ENCODE results near the gene MAGEA4. TPM values are rescaled to one million over a fixed set of nuclear protein-coding genes. Genes with fewer than 3 reads are reported as not detected.

The MAGEA4 gene
- total and polyA plus RNA-seq, 2 of the 4 experiments (the other 2 are of a cell fraction) = not detected

GRCh38 chrX:151873096-151873495, 39.6 kb upstream of the MAGEA4 start:
- in situ Hi-C loops (cut with MboI; ENCODE audit: low sequenced_read_pairs) = no loop called here
- Histone ChIP-seq H3K4me2 (ENCODE audit: low read depth, low read length) (no peak overlapping the region), H3K23ac (ENCODE audit: low read depth, low read length) (no peak overlapping the region), H4K20me1 (ENCODE audit: insufficient read depth, low read length) (no peaks in the 10 kb centered on the region), H3K79me1 (ENCODE audit: low read depth in 1 of 2, low read length in 2 of 2) (no peaks in the 10 kb centered on the region), H2BK5ac (ENCODE audit: low read depth, low read length, poor library complexity, severe bottlenecking) (no peak overlapping the region), H3K9ac (ENCODE audit: low read depth, low read length) (no peak overlapping the region), H3K4me3 (ENCODE audit: insufficient read depth, low read depth, low read length) (no peak overlapping the region), H2AK9ac (replicated peaks; ENCODE audit: low read depth, low read length, poor library complexity) (no peak overlapping the region), H4K91ac (ENCODE audit: insufficient read depth, low read depth, low read length) (no peak overlapping the region), H3K9me1 (ENCODE audit: insufficient read depth, low read length) (no peaks in the 10 kb centered on the region), H2AK5ac (ENCODE audit: low read depth, low read length) (no peak overlapping the region), H2BK20ac (ENCODE audit: low read depth, low read length) (no peak overlapping the region), H2BK120ac (ENCODE audit: low read depth, low read length) (no peak overlapping the region), H3K56ac (ENCODE audit: extremely low read depth, insufficient read depth, low read length) (no peak overlapping the region), H4K5ac (ENCODE audit: low read depth, low read length) (no peak overlapping the region), H3K4ac (ENCODE audit: low read depth, low read length) (no peak overlapping the region), H3K18ac (ENCODE audit: low read depth, low read length) (no peak overlapping the region), H4K8ac (ENCODE audit: low read depth in 2 of 2, low read length in 2 of 2) (no peak overlapping the region), H3K36me3 (ENCODE audit: control insufficient read depth, insufficient read depth, low read length) (no peaks in the 10 kb centered on the region), H3K4me1 (ENCODE audit: control insufficient read depth, insufficient read depth, low read length) (no peaks in the 10 kb centered on the region), H3K9me3 (ENCODE audit: control insufficient read depth, insufficient read depth, low read length) (0 out of 2 replicates have a peak, but pooled peaks cover 2% of the 10 kb centered on the region), H3K27me3 (ENCODE audit: control insufficient read depth, insufficient read depth, low read length) (no peaks in the 10 kb centered on the region), H2BK15ac (ENCODE audit: low read depth, low read length) (no peak overlapping the region), H3K27ac (ENCODE audit: insufficient read depth, low read length) (no peak overlapping the region), H2AFZ (replicated peaks; ENCODE audit: low read length, poor library complexity) (no peak overlapping the region), H3K14ac (replicated peaks; ENCODE audit: low read depth, low read length) (no peak overlapping the region)
- dilution Hi-C loops (cut with HindIII; ENCODE audit: low sequenced_read_pairs, unreplicated experiment) = no loop called here
- ChIA-PET POLR2A (ENCODE audit: unreplicated experiment) (no interaction called here), CTCF (no interaction called here)
- no CpG with 5 or more reads among the region's 2 CpGs for WGBS, 2 experiments (ENCODE audit: extremely low coverage in 2 of 2, insufficient read length in 1 of 2)
- DNase-seq (no peak), ATAC-seq (ENCODE audit: low read depth) (no peak)
- intact Hi-C loops (cut with micrococcal nuclease) = no loop called here
- TF ChIP-seq, protein P1, sequence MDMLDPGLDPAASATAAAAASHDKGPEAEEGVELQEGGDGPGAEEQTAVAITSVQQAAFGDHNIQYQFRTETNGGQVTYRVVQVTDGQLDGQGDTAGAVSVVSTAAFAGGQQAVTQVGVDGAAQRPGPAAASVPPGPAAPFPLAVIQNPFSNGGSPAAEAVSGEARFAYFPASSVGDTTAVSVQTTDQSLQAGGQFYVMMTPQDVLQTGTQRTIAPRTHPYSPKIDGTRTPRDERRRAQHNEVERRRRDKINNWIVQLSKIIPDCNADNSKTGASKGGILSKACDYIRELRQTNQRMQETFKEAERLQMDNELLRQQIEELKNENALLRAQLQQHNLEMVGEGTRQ (IDR thresholded peaks at IDR 0.05; ENCODE audit: low read depth, low read length) = no peak
- TF ChIP-seq CHD1 (IDR thresholded peaks at IDR 0.05; ENCODE audit: low read depth, low read length) (no peak), FOS (IDR thresholded peaks at IDR 0.05; ENCODE audit: low read depth, low read length) (no peak), MXI1 (IDR thresholded peaks at IDR 0.05; ENCODE audit: borderline replicate concordance, low read depth, low read length) (no peak), RFX5 (IDR thresholded peaks at IDR 0.05; ENCODE audit: low read depth, low read length) (no peak), BHLHE40 (IDR thresholded peaks at IDR 0.05; ENCODE audit: low read depth, low read length) (no peak), RCOR1 (IDR thresholded peaks at IDR 0.05; ENCODE audit: insufficient replicate concordance, low read length) (no peak), RAD21 (IDR thresholded peaks at IDR 0.05; ENCODE audit: low read length) (no peak)
- BruUV-seq (replicated peaks) = no TSS peak

All from IMR-90 (cell line).